ENCODE measurements around the gene TXNDC5.
A peak's percentile ranks its signal among the peaks of the same experiment; 100 is the strongest.

- TF ChIP-seq CTCF (IDR thresholded peaks at IDR 0.05 in 8 of 11, conservative IDR thresholded peaks at IDR 0.05 in 3 of 11): no peak
- peak; percentile 36 to 77 (median 61) for TF ChIP-seq POLR2AphosphoS5 (IDR thresholded peaks at IDR 0.05)
- TF ChIP-seq POLR2A (IDR thresholded peaks at IDR 0.05): no peak
These were observed 988 bp downstream of the TXNDC5 start for GRCh38 chr6:7909323-7910276.

Measured in spleen (tissue), 7 donors.